ENCODE results near the gene LRBA. TPM values are rescaled to one million over a fixed set of nuclear protein-coding genes. Genes with fewer than 3 reads are reported as not detected.

The LRBA gene
- polyA plus RNA-seq, 2 of the 4 experiments (the other 2 are of a cell fraction) = 10.7 to 25.1 TPM

GRCh38 chr4:150255610-150256224 is 759.4 kb downstream of the LRBA start:
- ChIA-PET POLR2A (no interaction called here), CTCF (interaction anchor here (1.3 to 1.5 kb wide), 2 partner anchors 13 to 245 kb away, joined by 4 read pairs; no protein-coding TSS in a partner anchor)

GRCh38 chr4:150253965-150254630 is 761.0 kb downstream of the LRBA start:
- TF ChIP-seq ZC3H11A (IDR thresholded peaks at IDR 0.05) (no peak), ZNF302 (CRISPR knock-in tag; IDR thresholded peaks at IDR 0.05) (no peak), CBX2 (IDR thresholded peaks at IDR 0.05; ENCODE audit: borderline replicate concordance, low read depth) (no peak), RAD21 (conservative IDR thresholded peaks at IDR 0.05 in 1 of 2, IDR thresholded peaks at IDR 0.05 in 1 of 2) (no peak), CHD2 (IDR thresholded peaks at IDR 0.05; ENCODE audit: low read length, partially characterized antibody) (no peak), HEYL (CRISPR knock-in tag; IDR thresholded peaks at IDR 0.05) (no peak)
- CTCF ChIA-PET = no interaction called here
- H3K9me3 ChIP-seq = no peaks in the 10 kb centered on the region

More at GRCh38 chr4:150255610-150256224, 759.4 kb downstream of the LRBA start:
- TF ChIP-seq RNF2 (IDR thresholded peaks at IDR 0.05; ENCODE audit: borderline replicate concordance, low read depth) = no peak
- no peak for TF ChIP-seq CBX2 (IDR thresholded peaks at IDR 0.05; ENCODE audit: borderline replicate concordance, low read depth)
- TF ChIP-seq EHMT2 (IDR thresholded peaks at IDR 0.05; ENCODE audit: low read depth) = no peak
- TF ChIP-seq SREBF2 (IDR thresholded peaks at IDR 0.05) = no peak
- no peaks in the 10 kb centered on the region for H3K9me3 ChIP-seq
- ATAC-seq (no peak), DNase-seq (ENCODE audit: low read depth in 1 of 2, low spot score in 1 of 2) (no peak), FAIRE-seq (no peak)
- no peak overlapping the region for H3K27ac ChIP-seq
- no peak overlapping the region for H3K4me2 ChIP-seq
- 85% methylated on average over 11 of the region's 16 CpGs for WGBS (ENCODE audit: missing lambda C conversion rate)
- no peaks in the 10 kb centered on the region for H3K4me1 ChIP-seq
- H3K4me3 ChIP-seq = no peak overlapping the region

GRCh38 chr4:150253416-150253815 is 761.7 kb downstream of the LRBA start:
- FAIRE-seq (no peak), DNase-seq (ENCODE audit: low read depth in 1 of 2, low spot score in 1 of 2) (no peak), ATAC-seq (no peak)
- TF ChIP-seq ESRRA (IDR thresholded peaks at IDR 0.05; ENCODE audit: borderline replicate concordance, low read length) (no peak), MAFK (IDR thresholded peaks at IDR 0.05; ENCODE audit: partially characterized antibody) (no peak), GATA3 (IDR thresholded peaks at IDR 0.05; ENCODE audit: borderline replicate concordance) (no peak), SMC3 (IDR thresholded peaks at IDR 0.05) (no peak), EHF (CRISPR knock-in tag; IDR thresholded peaks at IDR 0.05) (no peak), JUNB (IDR thresholded peaks at IDR 0.05) (no peak), POLR2AphosphoS2 (conservative IDR thresholded peaks at IDR 0.05; ENCODE audit: low read length) (no peak), CBX2 (IDR thresholded peaks at IDR 0.05; ENCODE audit: borderline replicate concordance, low read depth) (no peak), MYC (IDR thresholded peaks at IDR 0.05; ENCODE audit: borderline replicate concordance, low read length) (no peak), RARB (CRISPR knock-in tag; IDR thresholded peaks at IDR 0.05) (no peak)
- ChIA-PET POLR2A (no interaction called here), CTCF (no interaction called here)
- 94% methylated on average over 11 of the region's 11 CpGs for WGBS (ENCODE audit: missing lambda C conversion rate)
- no peaks in the 10 kb centered on the region for H3K9me3 ChIP-seq
- H3K27ac ChIP-seq = no peak overlapping the region
- H3K4me1 ChIP-seq = no peaks in the 10 kb centered on the region
- H3K4me3 ChIP-seq = no peak overlapping the region
- no peak overlapping the region for H3K4me2 ChIP-seq

More at GRCh38 chr4:150253965-150254630, 761.0 kb downstream of the LRBA start:
- H3K4me2 ChIP-seq = no peak overlapping the region
- POLR2A ChIA-PET = no interaction called here
- no peak overlapping the region for H3K27ac ChIP-seq
- 91% methylated on average over 18 of the region's 18 CpGs for WGBS (ENCODE audit: missing lambda C conversion rate)
- no peak for DNase-seq (ENCODE audit: low read depth in 1 of 2, low spot score in 1 of 2)
- no peak for ATAC-seq
- no peak overlapping the region for H3K4me3 ChIP-seq
- H3K4me1 ChIP-seq = no peaks in the 10 kb centered on the region
- FAIRE-seq = no peak

DNA sequence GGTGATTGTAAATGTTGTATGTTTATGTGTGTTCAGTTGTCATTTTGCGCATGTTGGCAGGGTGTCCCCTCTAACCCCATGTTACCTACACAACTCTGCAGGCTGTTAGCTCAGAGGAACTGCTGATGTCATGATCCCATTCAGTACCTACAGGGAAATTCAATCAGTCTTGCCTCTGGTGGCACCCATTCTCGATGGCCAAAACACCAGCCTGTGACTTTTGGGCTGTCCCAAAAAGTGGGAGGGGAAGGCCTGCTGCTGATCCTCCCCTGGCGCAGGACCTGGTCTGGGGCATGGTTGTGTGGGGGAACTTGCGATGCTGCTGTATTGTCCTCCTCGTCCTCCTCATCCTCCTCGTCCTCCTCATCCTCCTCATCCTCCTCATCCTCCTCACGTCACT is 762.3 kb downstream of the LRBA start:
- FAIRE-seq = no peak
- H3K4me2 ChIP-seq = no peak overlapping the region
- ChIA-PET POLR2A (no interaction called here), CTCF (interaction anchor here (0.8 to 1.3 kb wide), 2 partner anchors 10 to 271 kb away, joined by 3 to 6 read pairs; no protein-coding TSS in a partner anchor)
- H3K27ac ChIP-seq = no peak overlapping the region
- no peaks in the 10 kb centered on the region for H3K9me3 ChIP-seq
- no peak for DNase-seq (ENCODE audit: low read depth in 1 of 2, low spot score in 1 of 2)
- no peak overlapping the region for H3K4me3 ChIP-seq
- ATAC-seq = no peak
- no peaks in the 10 kb centered on the region for H3K4me1 ChIP-seq
- WGBS (ENCODE audit: missing lambda C conversion rate) = 88% methylated on average over 7 of the region's 7 CpGs
- TF ChIP-seq MAZ (IDR thresholded peaks at IDR 0.05; ENCODE audit: borderline replicate concordance, low read depth, low read length) = no peak
- no peak for TF ChIP-seq KDM5A (IDR thresholded peaks at IDR 0.05)
- TF ChIP-seq CTCF (IDR thresholded peaks at IDR 0.05) = no peak
- TF ChIP-seq NFE2L2 (conservative IDR thresholded peaks at IDR 0.05; ENCODE audit: low read length) = no peak
- no peak for TF ChIP-seq HES2 (IDR thresholded peaks at IDR 0.05)
- no peak for TF ChIP-seq FOSL2 (IDR thresholded peaks at IDR 0.05)
- no peak for TF ChIP-seq FOSL2 (CRISPR knock-in tag; IDR thresholded peaks at IDR 0.05)
- no peak for TF ChIP-seq CBX8 (IDR thresholded peaks at IDR 0.05)
- no peak for TF ChIP-seq RARB (CRISPR knock-in tag; IDR thresholded peaks at IDR 0.05)

Data from A549 (cell line).